Glutamatergic neuron (in vitro differentiated cells): ENCODE measurements around the gene CENPL. TPM values are rescaled to one million over a fixed set of nuclear protein-coding genes. Genes with fewer than 3 reads are reported as not detected.

Source experiments
- DNase-seq: peaks from one replicate; pipeline ENCODE4 v3.0.0; 2022
- H3K27ac Mint-ChIP-seq: one replicate; pipeline ENCODE4 v1.8.0; 2020; ENCODE audit warnings: mild to moderate bottlenecking, mixed read lengths, inconsistent platforms; ENCODE audit not compliant: unreplicated experiment
- H3K27me3 Mint-ChIP-seq: one replicate; pipeline ENCODE4 v1.8.0; 2020; ENCODE audit warnings: mild to moderate bottlenecking, moderate library complexity, mixed read lengths, inconsistent platforms; ENCODE audit not compliant: unreplicated experiment
- H3K36me3 Mint-ChIP-seq: one replicate; pipeline ENCODE4 v1.8.0; 2020; ENCODE audit warnings: mild to moderate bottlenecking, mixed read lengths, inconsistent platforms; ENCODE audit not compliant: unreplicated experiment
- H3K4me1 Mint-ChIP-seq: one replicate; pipeline ENCODE4 v1.8.0; 2020; ENCODE audit warnings: mild to moderate bottlenecking, low read depth, mixed read lengths, inconsistent platforms; ENCODE audit not compliant: unreplicated experiment
- H3K4me3 Mint-ChIP-seq: one replicate; pipeline ENCODE4 v1.8.0; 2020; ENCODE audit warnings: mild to moderate bottlenecking, mixed read lengths, inconsistent platforms; ENCODE audit not compliant: unreplicated experiment
- H3K9me3 Mint-ChIP-seq: one replicate; pipeline ENCODE4 v1.8.0; 2020; ENCODE audit warnings: mild to moderate bottlenecking, moderate library complexity, mixed read lengths, inconsistent platforms; ENCODE audit not compliant: unreplicated experiment
- total RNA-seq: library from RNA; stranded (reverse); fragmentation: NEBNext Ultra II Directional; extraction: Animal tissue kit (Norgen Biotek cat#: 25700); gene quantifications from one replicate; pipeline ENCODE4 v1.2.1, GENCODE V29; 2021; ENCODE audit not compliant: unreplicated experiment
- TF ChIP-seq, protein P1 (sequence below): fragments of 200-600 bp; sonication (generic); IDR thresholded peaks from one replicate; pipeline ENCODE4 v1.5.0; 2021; ENCODE audit not compliant: partially characterized antibody, unreplicated experiment

Gene CENPL
- total RNA-seq, 1 donor from 2014 or later, result 4.3 TPM

- H3K27ac Mint-ChIP-seq, result no peak overlapping the region
- H3K36me3 Mint-ChIP-seq, result peaks cover 56% of the 10 kb centered on the region
- H3K9me3 Mint-ChIP-seq, result peaks cover 2% of the 10 kb centered on the region
- no peak for DNase-seq
- TF ChIP-seq, protein P1, sequence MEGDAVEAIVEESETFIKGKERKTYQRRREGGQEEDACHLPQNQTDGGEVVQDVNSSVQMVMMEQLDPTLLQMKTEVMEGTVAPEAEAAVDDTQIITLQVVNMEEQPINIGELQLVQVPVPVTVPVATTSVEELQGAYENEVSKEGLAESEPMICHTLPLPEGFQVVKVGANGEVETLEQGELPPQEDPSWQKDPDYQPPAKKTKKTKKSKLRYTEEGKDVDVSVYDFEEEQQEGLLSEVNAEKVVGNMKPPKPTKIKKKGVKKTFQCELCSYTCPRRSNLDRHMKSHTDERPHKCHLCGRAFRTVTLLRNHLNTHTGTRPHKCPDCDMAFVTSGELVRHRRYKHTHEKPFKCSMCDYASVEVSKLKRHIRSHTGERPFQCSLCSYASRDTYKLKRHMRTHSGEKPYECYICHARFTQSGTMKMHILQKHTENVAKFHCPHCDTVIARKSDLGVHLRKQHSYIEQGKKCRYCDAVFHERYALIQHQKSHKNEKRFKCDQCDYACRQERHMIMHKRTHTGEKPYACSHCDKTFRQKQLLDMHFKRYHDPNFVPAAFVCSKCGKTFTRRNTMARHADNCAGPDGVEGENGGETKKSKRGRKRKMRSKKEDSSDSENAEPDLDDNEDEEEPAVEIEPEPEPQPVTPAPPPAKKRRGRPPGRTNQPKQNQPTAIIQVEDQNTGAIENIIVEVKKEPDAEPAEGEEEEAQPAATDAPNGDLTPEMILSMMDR, result no peak
- H3K4me3 Mint-ChIP-seq, result no peak overlapping the region
- H3K27me3 Mint-ChIP-seq, result peaks cover 2% of the 10 kb centered on the region
- no peaks in the 10 kb centered on the region for H3K4me1 Mint-ChIP-seq
Observed at GRCh38 chr1:173758980-173759379, 65.7 kb downstream of the CENPL start.

DNA sequence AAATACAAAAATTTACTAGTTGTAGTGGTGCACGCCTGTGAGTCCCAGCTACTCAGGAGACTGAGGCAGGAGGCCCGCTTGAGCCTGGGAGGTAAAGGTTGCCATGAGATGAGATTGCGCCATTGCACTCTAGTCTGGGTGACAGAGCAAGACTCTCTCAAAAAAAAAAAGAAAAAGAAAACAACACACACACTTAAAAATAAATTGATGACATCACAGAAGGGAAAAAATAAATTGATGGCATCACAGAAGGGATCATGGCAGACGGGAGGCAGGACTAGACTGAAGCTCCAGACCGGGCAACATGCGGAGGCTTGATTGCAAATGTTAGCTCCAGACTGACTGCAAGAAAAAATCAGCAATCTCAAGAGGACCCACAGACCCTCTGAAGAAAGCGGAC is 66.6 kb downstream of the CENPL start:
- H3K27ac Mint-ChIP-seq, result no peak overlapping the region
- TF ChIP-seq, protein P1, result no peak
- no peak for DNase-seq
- H3K4me3 Mint-ChIP-seq, result no peak overlapping the region
- H3K27me3 Mint-ChIP-seq, result no peaks in the 10 kb centered on the region
- no peaks in the 10 kb centered on the region for H3K4me1 Mint-ChIP-seq
- peaks cover 4% of the 10 kb centered on the region for H3K9me3 Mint-ChIP-seq
- peaks cover 50% of the 10 kb centered on the region for H3K36me3 Mint-ChIP-seq

DNA sequence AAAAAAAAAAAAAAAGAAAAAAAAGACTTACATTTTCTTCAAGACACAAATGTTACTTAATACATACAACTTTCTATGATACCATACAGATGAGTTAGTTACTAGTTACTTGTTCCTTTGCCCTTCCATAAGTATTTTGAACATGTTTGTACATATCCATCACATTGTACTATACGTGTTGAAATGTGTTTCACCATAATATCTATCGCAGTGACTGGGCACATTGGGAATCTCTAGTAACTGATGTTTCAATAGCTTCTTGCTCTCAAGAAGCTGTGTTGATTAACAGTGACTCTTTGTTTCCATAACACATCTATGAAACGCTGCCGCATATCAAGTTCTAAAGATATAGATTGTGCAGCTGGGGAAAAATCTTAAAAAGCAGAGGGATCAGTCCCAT is 67.0 kb downstream of the CENPL start:
- Mint-ChIP-seq H3K4me3 (no peak overlapping the region), H3K27ac (no peak overlapping the region), H3K9me3 (peaks cover 4% of the 10 kb centered on the region), H3K36me3 (peaks cover 45% of the 10 kb centered on the region), H3K27me3 (no peaks in the 10 kb centered on the region), H3K4me1 (no peaks in the 10 kb centered on the region)
- TF ChIP-seq, protein P1, result no peak
- DNase-seq, result no peak

- H3K36me3 Mint-ChIP-seq, result peaks cover 9% of the 10 kb centered on the region
- no peaks in the 10 kb centered on the region for H3K27me3 Mint-ChIP-seq
- no peak overlapping the region for H3K4me3 Mint-ChIP-seq
Observed at GRCh38 chr1:173753830-173754229, 70.9 kb downstream of the CENPL start.

More at GRCh38 chr1:173753830-173754229, 70.9 kb downstream of the CENPL start:
- Mint-ChIP-seq H3K4me1 (no peaks in the 10 kb centered on the region), H3K27ac (no peak overlapping the region), H3K9me3 (peaks cover 2% of the 10 kb centered on the region)
- TF ChIP-seq, protein P1, result no peak
- DNase-seq, result no peak

Other genes starting within 250 kb of the CENPL start
- 0.98 TPM for gene SLC9C2, start 221.8 kb downstream of the CENPL start, total RNA-seq
- not detected for gene TEX50, start 189.5 kb downstream of the CENPL start, total RNA-seq
- 4.7 TPM for gene ANKRD45, start 155.0 kb downstream of the CENPL start, total RNA-seq
- 30.5 TPM for gene KLHL20, start 109.9 kb downstream of the CENPL start, total RNA-seq
- gene DARS2, start 210 bp downstream of the CENPL start, total RNA-seq, result 17.0 TPM
- gene GAS5, start 43.1 kb upstream of the CENPL start, total RNA-seq, result 281 TPM
- 11.7 TPM for gene ZBTB37, start 43.5 kb upstream of the CENPL start, total RNA-seq
- gene SERPINC1, start 92.4 kb upstream of the CENPL start, total RNA-seq, result not detected
- gene RC3H1, start 197.5 kb upstream of the CENPL start, total RNA-seq, result 48.0 TPM